Testis (tissue), 2 donors: ENCODE data around the gene MYBBP1A.

ENCODE experiments used
- POLR2A ChIP-seq: fragments of 450-650 bp; IDR thresholded peaks from one replicate; pipeline ENCODE4 v1.6.1; 2017; ENCODE audit warnings: antibody characterized with exemption, mild to moderate bottlenecking, moderate library complexity
- TF ChIP-seq, protein P1 (sequence below), 3 experiments: fragments of 450-650 bp in 2 of 3; fragments of 200-600 bp in 1 of 3; sonication (generic) in 1 of 3; IDR thresholded peaks; one replicate each; pipeline ENCODE4 v1.5.1; 2016 to 2019; ENCODE audit warnings: antibody characterized with exemption in 3 of 3, mild to moderate bottlenecking in 2 of 3, moderate library complexity in 1 of 3

DNA sequence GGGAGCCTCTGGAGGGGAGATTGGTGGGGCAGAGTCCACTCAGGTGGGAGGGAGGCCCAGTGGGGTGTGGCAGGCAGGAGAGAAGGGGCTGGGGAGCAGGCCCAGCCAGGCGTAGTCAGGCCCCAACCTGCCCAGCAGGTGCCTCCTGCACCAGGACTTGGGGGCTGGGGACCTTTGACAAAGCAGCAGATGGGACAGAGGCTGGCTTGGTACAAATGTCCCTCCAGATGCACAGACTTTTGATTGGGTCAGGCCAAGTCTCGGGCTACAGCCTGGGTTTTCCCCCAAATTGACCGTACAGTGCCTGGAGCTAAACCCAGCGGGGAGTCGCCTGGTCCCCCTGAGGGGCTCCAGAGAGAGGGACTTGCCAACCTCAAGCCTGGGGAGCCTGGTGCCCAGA, 4.8 kb upstream of the MYBBP1A start:
- TF ChIP-seq, protein P1, sequence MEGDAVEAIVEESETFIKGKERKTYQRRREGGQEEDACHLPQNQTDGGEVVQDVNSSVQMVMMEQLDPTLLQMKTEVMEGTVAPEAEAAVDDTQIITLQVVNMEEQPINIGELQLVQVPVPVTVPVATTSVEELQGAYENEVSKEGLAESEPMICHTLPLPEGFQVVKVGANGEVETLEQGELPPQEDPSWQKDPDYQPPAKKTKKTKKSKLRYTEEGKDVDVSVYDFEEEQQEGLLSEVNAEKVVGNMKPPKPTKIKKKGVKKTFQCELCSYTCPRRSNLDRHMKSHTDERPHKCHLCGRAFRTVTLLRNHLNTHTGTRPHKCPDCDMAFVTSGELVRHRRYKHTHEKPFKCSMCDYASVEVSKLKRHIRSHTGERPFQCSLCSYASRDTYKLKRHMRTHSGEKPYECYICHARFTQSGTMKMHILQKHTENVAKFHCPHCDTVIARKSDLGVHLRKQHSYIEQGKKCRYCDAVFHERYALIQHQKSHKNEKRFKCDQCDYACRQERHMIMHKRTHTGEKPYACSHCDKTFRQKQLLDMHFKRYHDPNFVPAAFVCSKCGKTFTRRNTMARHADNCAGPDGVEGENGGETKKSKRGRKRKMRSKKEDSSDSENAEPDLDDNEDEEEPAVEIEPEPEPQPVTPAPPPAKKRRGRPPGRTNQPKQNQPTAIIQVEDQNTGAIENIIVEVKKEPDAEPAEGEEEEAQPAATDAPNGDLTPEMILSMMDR (IDR thresholded peaks at IDR 0.05), result no peak
- TF ChIP-seq POLR2A, result no peak
